ENCODE data around the gene CDC27.
A peak's percentile ranks its signal among the peaks of the same experiment; 100 is the strongest.

The CDC27 gene

DNA sequence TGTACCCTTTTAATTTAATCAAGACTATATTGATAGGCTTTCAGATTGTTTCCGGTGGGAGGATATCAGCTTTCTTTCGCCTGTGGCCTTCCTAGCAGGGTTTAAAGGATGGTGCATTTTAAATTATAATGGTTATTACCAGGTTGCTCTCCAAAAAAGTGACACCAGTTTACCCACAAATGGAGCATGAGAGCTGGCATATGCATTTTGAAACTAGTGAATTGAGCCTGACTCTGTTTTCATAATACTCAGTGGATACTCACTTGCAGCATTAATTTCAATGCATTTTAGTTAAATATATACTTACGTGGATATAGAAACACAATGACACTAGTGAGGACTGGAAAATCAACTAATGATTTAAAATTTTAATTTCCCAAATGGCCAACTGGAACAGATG is 25.8 kb upstream of the CDC27 start:
- Histone ChIP-seq H3K36me3 (ENCODE audit: control insufficient read depth, low read length) (no peaks in the 10 kb centered on the region), H3K79me2 (ENCODE audit: control insufficient read depth, low read length) (no peaks in the 10 kb centered on the region), H4K20me1 (ENCODE audit: control insufficient read depth, insufficient read depth, low read depth, low read length) (no peaks in the 10 kb centered on the region), H3K27ac (ENCODE audit: low read depth, low read length) (no peak overlapping the region), H3K27me3 (ENCODE audit: control insufficient read depth, low read length) (no peaks in the 10 kb centered on the region), H3K4me3 (ENCODE audit: low read length) (no peak overlapping the region), H3K9me3 (ENCODE audit: control insufficient read depth, insufficient read depth, low read length) (no peaks in the 10 kb centered on the region), H3K9me2 (replicated peaks; ENCODE audit: control insufficient read depth, low read length) (no peaks in the 10 kb centered on the region), H3F3A (ENCODE audit: control insufficient read depth, insufficient read depth) (no peaks in the 10 kb centered on the region), H3K4me1 (ENCODE audit: control insufficient read depth, low read length) (peaks cover 14% of the 10 kb centered on the region), H3K4me2 (ENCODE audit: low read length) (no peak overlapping the region)
- TF ChIP-seq CTCF (IDR thresholded peaks at IDR 0.05; ENCODE audit: low read depth, low read length, poor library complexity, severe bottlenecking) (no peak), EZH2phosphoT487 (IDR thresholded peaks at IDR 0.05; ENCODE audit: borderline replicate concordance, low read length) (no peak)

DNA sequence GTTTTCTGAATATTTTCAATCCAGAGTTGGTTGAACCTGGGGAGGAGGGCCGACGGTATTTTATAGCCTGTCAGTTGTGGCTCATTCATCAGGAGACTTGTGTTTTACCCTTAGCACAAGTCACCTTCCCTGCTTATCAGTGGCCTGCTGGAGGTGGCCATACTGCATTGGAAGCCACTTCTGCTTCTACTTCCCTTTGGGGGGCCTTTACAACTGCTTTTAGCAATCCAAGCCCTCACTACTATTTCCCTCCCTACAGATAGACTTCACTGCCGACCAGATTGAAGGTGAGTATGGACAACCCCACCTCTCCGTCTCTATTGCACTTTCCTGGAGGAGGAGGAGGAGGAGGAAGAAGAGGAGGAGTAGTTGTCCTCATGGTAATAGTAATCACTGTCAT is 24.4 kb upstream of the CDC27 start:
- Histone ChIP-seq H3K9me3 (ENCODE audit: control insufficient read depth, insufficient read depth, low read length) (no peaks in the 10 kb centered on the region), H3K4me1 (ENCODE audit: control insufficient read depth, low read length) (peaks cover 20% of the 10 kb centered on the region), H3K27ac (ENCODE audit: low read depth, low read length) (no peak overlapping the region), H3K4me3 (ENCODE audit: low read length) (no peak overlapping the region), H3K79me2 (ENCODE audit: control insufficient read depth, low read length) (no peaks in the 10 kb centered on the region), H4K20me1 (ENCODE audit: control insufficient read depth, insufficient read depth, low read depth, low read length) (no peaks in the 10 kb centered on the region), H3F3A (ENCODE audit: control insufficient read depth, insufficient read depth) (no peaks in the 10 kb centered on the region), H3K9me2 (replicated peaks; ENCODE audit: control insufficient read depth, low read length) (no peaks in the 10 kb centered on the region), H3K36me3 (ENCODE audit: control insufficient read depth, low read length) (no peaks in the 10 kb centered on the region), H3K4me2 (ENCODE audit: low read length) (no peak overlapping the region), H3K27me3 (ENCODE audit: control insufficient read depth, low read length) (no peaks in the 10 kb centered on the region)
- TF ChIP-seq CTCF (IDR thresholded peaks at IDR 0.05; ENCODE audit: low read depth, low read length, poor library complexity, severe bottlenecking) (no peak), EZH2phosphoT487 (IDR thresholded peaks at IDR 0.05; ENCODE audit: borderline replicate concordance, low read length) (no peak)

GRCh38 chr17:47212458-47212857 is 23.4 kb upstream of the CDC27 start:
- Histone ChIP-seq H4K20me1 (ENCODE audit: control insufficient read depth, insufficient read depth, low read depth, low read length) (no peaks in the 10 kb centered on the region), H3F3A (ENCODE audit: control insufficient read depth, insufficient read depth) (peaks cover 7% of the 10 kb centered on the region; the same call in 1 of the 2 replicates), H3K9me2 (replicated peaks; ENCODE audit: control insufficient read depth, low read length) (no peaks in the 10 kb centered on the region), H3K9me3 (ENCODE audit: control insufficient read depth, insufficient read depth, low read length) (no peaks in the 10 kb centered on the region), H3K79me2 (ENCODE audit: control insufficient read depth, low read length) (no peaks in the 10 kb centered on the region), H3K36me3 (ENCODE audit: control insufficient read depth, low read length) (no peaks in the 10 kb centered on the region), H3K4me2 (ENCODE audit: low read length) (peak overlapping the region; percentile 14), H3K4me1 (ENCODE audit: control insufficient read depth, low read length) (peaks cover 31% of the 10 kb centered on the region), H3K27me3 (ENCODE audit: control insufficient read depth, low read length) (no peaks in the 10 kb centered on the region), H3K27ac (ENCODE audit: low read depth, low read length) (no peak overlapping the region), H3K4me3 (ENCODE audit: low read length) (no peak overlapping the region)
- TF ChIP-seq CTCF (IDR thresholded peaks at IDR 0.05; ENCODE audit: low read depth, low read length, poor library complexity, severe bottlenecking) (no peak), EZH2phosphoT487 (IDR thresholded peaks at IDR 0.05; ENCODE audit: borderline replicate concordance, low read length) (no peak)

GRCh38 chr17:47210779-47211178 is 21.7 kb upstream of the CDC27 start:
- Histone ChIP-seq H3K9me2 (replicated peaks; ENCODE audit: control insufficient read depth, low read length) (no peaks in the 10 kb centered on the region), H3K36me3 (ENCODE audit: control insufficient read depth, low read length) (no peaks in the 10 kb centered on the region), H3K27ac (ENCODE audit: low read depth, low read length) (no peak overlapping the region), H3K4me1 (ENCODE audit: control insufficient read depth, low read length) (peaks cover 47% of the 10 kb centered on the region), H3F3A (ENCODE audit: control insufficient read depth, insufficient read depth) (peaks cover 22% of the 10 kb centered on the region; the same call in 1 of the 2 replicates), H4K20me1 (ENCODE audit: control insufficient read depth, insufficient read depth, low read depth, low read length) (no peaks in the 10 kb centered on the region), H3K4me3 (ENCODE audit: low read length) (no peak overlapping the region), H3K79me2 (ENCODE audit: control insufficient read depth, low read length) (no peaks in the 10 kb centered on the region), H3K27me3 (ENCODE audit: control insufficient read depth, low read length) (no peaks in the 10 kb centered on the region), H3K9me3 (ENCODE audit: control insufficient read depth, insufficient read depth, low read length) (no peaks in the 10 kb centered on the region), H3K4me2 (ENCODE audit: low read length) (no peak overlapping the region)
- no peak for TF ChIP-seq EZH2phosphoT487 (IDR thresholded peaks at IDR 0.05; ENCODE audit: borderline replicate concordance, low read length)
